Activated CD8-positive, alpha-beta memory T cell treated with anti-CD3 and anti-CD28 coated beads for 24 hours (primary cell): ENCODE measurements around the gene ZBTB17.

Experiments used
- DNase-seq: peaks from one replicate; pipeline ENCODE4 v3.0.0-alpha.2; 2020

ZBTB17 gene

GRCh38 chr1:15945832-15946448, 30.0 kb downstream of the ZBTB17 start:
- no peak for DNase-seq

GRCh38 chr1:15945011-15945831, 30.7 kb downstream of the ZBTB17 start:
- peak; percentile 55 for DNase-seq

GRCh38 chr1:15944308-15945010, 31.4 kb downstream of the ZBTB17 start:
- peak; percentile 52 for DNase-seq

GRCh38 chr1:15943992-15944307, 32.0 kb downstream of the ZBTB17 start:
- DNase-seq, result peak; percentile 54

GRCh38 chr1:15943328-15943991, 32.4 kb downstream of the ZBTB17 start:
- DNase-seq, result peak; percentile 56

GRCh38 chr1:15942661-15943327, 33.1 kb downstream of the ZBTB17 start:
- DNase-seq, result no peak

GRCh38 chr1:15941899-15942660, 33.8 kb downstream of the ZBTB17 start:
- peak; percentile 58 for DNase-seq

GRCh38 chr1:15941044-15941840, 34.7 kb downstream of the ZBTB17 start:
- DNase-seq, result peak; percentile 57

- no peak for DNase-seq
Observed at GRCh38 chr1:15940110-15941043, 35.5 kb downstream of the ZBTB17 start.

- DNase-seq, result peak; percentile 57
Observed at GRCh38 chr1:15939181-15940109, 36.5 kb downstream of the ZBTB17 start.

- peak; percentile 56 for DNase-seq
Observed at GRCh38 chr1:15938628-15939161, 37.2 kb downstream of the ZBTB17 start.

- peak; percentile 58 for DNase-seq
Observed at GRCh38 chr1:15937706-15938168, 38.2 kb downstream of the ZBTB17 start.

- DNase-seq, result peak; percentile 56
Observed at GRCh38 chr1:15937146-15937545, 38.8 kb downstream of the ZBTB17 start.

- peak; percentile 52 for DNase-seq
Observed at GRCh38 chr1:15936025-15936424, 39.9 kb downstream of the ZBTB17 start.

GRCh38 chr1:15935056-15935950, 40.6 kb downstream of the ZBTB17 start:
- peak; percentile 54 for DNase-seq

GRCh38 chr1:15934211-15935055, 41.5 kb downstream of the ZBTB17 start:
- DNase-seq, result peak; percentile 50
